Measurements from ENCODE around the gene CDYL. TPM values are rescaled to one million over a fixed set of nuclear protein-coding genes. Genes with fewer than 3 reads are reported as not detected.

Gene CDYL
- total RNA-seq, 1 donor from 2014 or later, result 46.1 TPM

DNA sequence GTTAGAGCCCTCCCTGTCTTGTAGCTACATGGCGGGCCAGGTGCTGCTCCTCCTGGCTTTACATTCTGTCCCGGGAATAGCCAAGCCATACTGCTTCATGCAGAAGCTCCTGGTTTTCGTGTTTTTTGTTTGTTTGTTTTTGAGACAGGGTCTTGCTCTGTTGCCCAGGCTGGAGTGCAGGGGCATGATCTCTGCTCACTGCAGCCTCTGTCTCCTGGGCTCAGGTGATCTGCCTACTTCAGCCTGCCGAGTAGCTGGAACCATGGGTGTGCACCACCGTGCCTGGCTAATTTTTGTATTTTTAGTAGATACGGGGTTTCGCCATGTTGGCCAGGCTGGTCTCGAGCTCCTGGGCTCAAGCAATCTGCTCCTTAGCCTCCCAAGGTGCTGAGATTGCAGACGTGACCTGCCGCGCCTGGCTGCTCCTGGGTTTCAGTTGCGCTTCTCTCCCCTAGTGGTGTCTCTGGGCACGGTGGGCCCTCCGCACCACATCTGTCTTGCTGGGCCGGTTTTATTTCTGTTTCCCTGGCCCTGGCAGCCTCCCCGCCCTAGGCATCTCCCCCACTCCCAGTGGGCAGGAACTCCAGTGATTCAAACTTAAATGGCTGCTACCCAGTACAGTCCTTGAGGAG lies 12.9 kb downstream of the CDYL start:
- H3K27me3 ChIP-seq (ENCODE audit: control insufficient read depth, insufficient read depth, low read length), result no peaks in the 10 kb centered on the region
- FAIRE-seq (no peak), DNase-seq (ENCODE audit: low read depth) (no peak)
- no peak overlapping the region for H3K4me3 ChIP-seq (ENCODE audit: low read depth, low read length)
- H3K36me3 ChIP-seq (ENCODE audit: control insufficient read depth, insufficient read depth, low read length), result peaks cover 1% of the 10 kb centered on the region
- no peak for TF ChIP-seq CTCF (IDR thresholded peaks at IDR 0.05; ENCODE audit: insufficient read depth, low read length, severe bottlenecking)

DNA sequence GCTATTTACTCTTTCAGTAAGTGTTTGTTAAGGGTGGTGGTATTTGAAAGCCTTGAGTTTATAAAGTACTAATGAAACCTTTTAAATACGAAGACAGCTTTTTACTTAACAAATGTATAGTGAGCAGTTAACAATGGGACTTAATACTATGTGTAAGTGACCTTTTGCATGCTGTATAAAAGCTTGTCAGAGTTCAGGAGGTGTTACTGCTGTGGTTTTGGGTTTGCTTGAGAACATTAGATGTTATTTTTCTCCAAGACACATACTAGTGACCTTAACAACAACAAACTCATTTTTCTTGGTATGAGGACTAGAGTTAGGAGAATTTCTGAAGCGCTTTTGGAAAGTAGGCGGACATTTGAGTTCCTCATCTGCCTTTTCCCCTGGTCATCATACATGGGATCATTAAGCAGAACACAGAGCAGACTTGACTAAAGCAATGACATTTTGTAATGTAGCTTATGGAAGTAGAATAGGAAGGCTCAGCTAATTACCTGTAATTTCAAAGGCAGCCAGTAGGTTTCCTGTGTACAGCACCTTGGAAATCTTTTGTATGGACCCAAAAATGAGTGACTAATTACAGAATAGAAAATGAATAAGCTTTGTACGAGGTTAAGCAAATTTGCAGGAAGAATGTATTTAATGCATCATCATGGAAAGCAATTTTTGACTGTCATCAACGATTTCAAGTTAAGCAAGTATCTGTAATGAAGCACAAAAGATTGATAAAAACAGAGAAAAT lies 14.1 kb downstream of the CDYL start:
- Histone ChIP-seq H3K36me3 (ENCODE audit: control insufficient read depth, insufficient read depth, low read length) (peaks cover 1% of the 10 kb centered on the region), H3K27me3 (ENCODE audit: control insufficient read depth, insufficient read depth, low read length) (no peaks in the 10 kb centered on the region), H3K4me3 (ENCODE audit: low read depth, low read length) (no peak overlapping the region)
- no peak for FAIRE-seq
- peak; percentile 12 for TF ChIP-seq CTCF (IDR thresholded peaks at IDR 0.05; ENCODE audit: insufficient read depth, low read length, severe bottlenecking)
- no peak for DNase-seq (ENCODE audit: low read depth)

DNA sequence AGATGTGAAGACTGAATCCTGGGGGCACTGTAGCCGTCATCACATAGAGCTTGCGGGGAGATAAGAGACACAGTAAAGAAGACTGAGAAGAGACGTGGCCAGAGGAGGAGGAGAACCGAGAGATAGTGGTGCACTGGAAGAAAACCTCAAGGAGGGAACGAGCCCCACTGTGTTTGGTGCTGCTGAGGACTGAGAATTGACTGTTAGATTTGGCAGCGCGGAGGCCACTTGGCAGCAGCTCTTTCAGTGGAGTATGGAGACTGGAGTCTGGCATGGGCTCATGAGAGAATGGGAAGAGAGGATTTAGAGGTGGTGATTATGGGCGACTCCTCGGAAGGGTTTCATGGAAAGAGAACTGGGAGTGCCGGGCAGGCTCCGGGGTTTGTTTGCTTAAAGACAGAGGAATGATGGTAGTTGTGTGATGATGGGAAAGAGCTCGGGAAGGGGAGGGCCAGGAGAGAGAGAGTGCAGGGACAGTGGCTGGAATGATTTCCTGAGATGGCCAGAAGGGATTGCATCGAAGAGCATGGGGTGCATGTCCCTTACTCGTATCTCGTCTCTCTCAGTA lies 18.0 kb downstream of the CDYL start:
- no peaks in the 10 kb centered on the region for H3K36me3 ChIP-seq (ENCODE audit: control insufficient read depth, insufficient read depth, low read length)
- H3K4me3 ChIP-seq (ENCODE audit: low read depth, low read length), result no peak overlapping the region
- no peak for TF ChIP-seq CTCF (IDR thresholded peaks at IDR 0.05; ENCODE audit: insufficient read depth, low read length, severe bottlenecking)
- DNase-seq (ENCODE audit: low read depth) (no peak), FAIRE-seq (no peak)
- no peaks in the 10 kb centered on the region for H3K27me3 ChIP-seq (ENCODE audit: control insufficient read depth, insufficient read depth, low read length)

GRCh38 chr6:4797587-4797986 lies 21.4 kb downstream of the CDYL start:
- Histone ChIP-seq H3K36me3 (ENCODE audit: control insufficient read depth, insufficient read depth, low read length) (no peaks in the 10 kb centered on the region), H3K27me3 (ENCODE audit: control insufficient read depth, insufficient read depth, low read length) (no peaks in the 10 kb centered on the region), H3K4me3 (ENCODE audit: low read depth, low read length) (no peak overlapping the region)
- DNase-seq (ENCODE audit: low read depth) (no peak), FAIRE-seq (no peak)
- no peak for TF ChIP-seq CTCF (IDR thresholded peaks at IDR 0.05; ENCODE audit: insufficient read depth, low read length, severe bottlenecking)

GRCh38 chr6:4799912-4800311 lies 23.7 kb downstream of the CDYL start:
- no peak for FAIRE-seq
- Histone ChIP-seq H3K4me3 (ENCODE audit: low read depth, low read length) (no peak overlapping the region), H3K27me3 (ENCODE audit: control insufficient read depth, insufficient read depth, low read length) (no peaks in the 10 kb centered on the region), H3K36me3 (ENCODE audit: control insufficient read depth, insufficient read depth, low read length) (no peaks in the 10 kb centered on the region)
- TF ChIP-seq CTCF (IDR thresholded peaks at IDR 0.05; ENCODE audit: insufficient read depth, low read length, severe bottlenecking), result no peak
- no peak for DNase-seq (ENCODE audit: low read depth)
